ENCODE results near the gene ZYG11A.

GRCh38 chr1:52904208-52904926 is 61.8 kb downstream of the ZYG11A start:
- no peak for TF ChIP-seq CTCF (IDR thresholded peaks at IDR 0.05)
- no peak for TF ChIP-seq POLR2A (IDR thresholded peaks at IDR 0.05)
